Endothelial cell of umbilical vein (primary cell): ENCODE results near the gene LEO1. TPM values are rescaled to one million over a fixed set of nuclear protein-coding genes. Genes with fewer than 3 reads are reported as not detected.

ENCODE experiments used
- BruUV-seq: library from RNA; stranded (reverse); fragments of 400-500 nt; replicated peaks from 2 replicates; lab custom pipeline; 2021; lab: Mats Ljungman, UMichigan
- CTCF ChIA-PET: fragments of 300-600, 350-600 bp; sonication (Branson Sonifier 250); formaldehyde crosslinking; loops from one replicate; lab custom pipeline; 2021; ENCODE audit warnings: antibody characterized with exemption, inconsistent platforms; lab: Charles Lee
- POLR2A ChIA-PET: fragments of 300-600, 350-600 bp; sonication (Branson Sonifier 250); formaldehyde crosslinking; loops from one replicate; lab custom pipeline; 2021; ENCODE audit warnings: antibody characterized with exemption, inconsistent platforms; lab: Charles Lee
- DNase-seq: peaks from one replicate; pipeline ENCODE4 v3.0.0-alpha.2; 2011; ENCODE audit warnings: low read depth, low spot score
- FAIRE-seq: peaks from 2 replicates; lab custom pipeline; 2011; peaks lifted over from hg19 to GRCh38; lab: Jason Lieb, UNC
- H2AFZ ChIP-seq: 2 replicates; pipeline ENCODE4 v1.6.0; 2012; ENCODE audit warnings: low read depth, low read length, control low read depth, inconsistent platforms
- H3K27ac ChIP-seq: 2 replicates; pipeline ENCODE4 v1.5.1; 2011; ENCODE audit warnings: low read depth, mild to moderate bottlenecking, control low read depth, low read length, moderate library complexity; ENCODE audit not compliant: insufficient read depth
- H3K27me3 ChIP-seq, 2 experiments: 2 replicates each; pipeline versions ENCODE4 v1.6.0 to v1.6.1; 2011; ENCODE audit warnings: low read length in 2 of 2, mixed read lengths in 1 of 2; ENCODE audit not compliant: control insufficient read depth in 2 of 2, insufficient read depth in 2 of 2
- H3K36me3 ChIP-seq, 2 experiments: 2 replicates in 1 of 2; 3 replicates in 1 of 2; pipeline ENCODE4 v1.5.1; 2011; ENCODE audit warnings: low read length in 2 of 2, mild to moderate bottlenecking in 1 of 2, moderate library complexity in 1 of 2; ENCODE audit not compliant: control insufficient read depth in 2 of 2, insufficient read depth in 2 of 2; ENCODE audit errors: extremely low read depth in 1 of 2
- H3K4me1 ChIP-seq: 3 replicates; pipeline ENCODE4 v1.5.1; 2011; ENCODE audit warnings: mild to moderate bottlenecking, low read length; ENCODE audit not compliant: control insufficient read depth, insufficient read depth; ENCODE audit errors: extremely low read depth
- H3K4me2 ChIP-seq: 2 replicates; pipeline ENCODE4 v1.6.1; 2011; ENCODE audit warnings: low read length, control low read depth, mixed read lengths; ENCODE audit not compliant: insufficient read depth
- H3K4me3 ChIP-seq, 3 experiments: fragments of 200-600 bp in 1 of 3; sonication (generic), shearing (Covaris generic) in 1 of 3; replicated peaks in 1 of 3; 2 replicates each; pipeline ENCODE4 v1.5.1; 2011 to 2016; ENCODE audit warnings: control low read depth in 3 of 3, low read length in 3 of 3, mild to moderate bottlenecking in 2 of 3, inconsistent platforms in 1 of 3, low read depth in 1 of 3, moderate library complexity in 1 of 3; ENCODE audit not compliant: insufficient read depth in 1 of 3
- H3K79me2 ChIP-seq: 2 replicates; pipeline ENCODE4 v1.6.0; 2012; ENCODE audit warnings: low read length, inconsistent platforms; ENCODE audit not compliant: control insufficient read depth, insufficient read depth
- H3K9ac ChIP-seq: replicated peaks from 2 replicates; pipeline ENCODE3; 2011; ENCODE audit warnings: low read length, control low read depth; ENCODE audit not compliant: insufficient read depth; ENCODE audit errors: extremely low read depth
- H3K9me1 ChIP-seq: replicated peaks from 3 replicates; pipeline ENCODE4 v1.6.0; 2011; ENCODE audit warnings: mild to moderate bottlenecking, low read length; ENCODE audit not compliant: control insufficient read depth, insufficient read depth; ENCODE audit errors: extremely low read depth
- H3K9me3 ChIP-seq: replicated peaks from 2 replicates; pipeline ENCODE4 v1.5.1; 2012; ENCODE audit warnings: low read length, inconsistent platforms; ENCODE audit not compliant: control insufficient read depth, insufficient read depth
- H4K20me1 ChIP-seq: replicated peaks from 2 replicates; pipeline ENCODE3; 2011; ENCODE audit warnings: mild to moderate bottlenecking, low read length; ENCODE audit not compliant: control insufficient read depth, insufficient read depth; ENCODE audit errors: extremely low read depth
- FOS ChIP-seq: IDR thresholded peaks from 2 replicates; pipeline ENCODE4 v1.6.1; 2011; ENCODE audit warnings: mild to moderate bottlenecking, low read length, moderate library complexity, borderline replicate concordance; ENCODE audit not compliant: insufficient read depth
- GATA2 ChIP-seq: IDR thresholded peaks from 2 replicates; pipeline ENCODE4 v1.7.0; 2011; ENCODE audit warnings: low read depth, mild to moderate bottlenecking, moderate library complexity, mixed read lengths, low read length; ENCODE audit not compliant: insufficient read length, insufficient read depth
- MYC ChIP-seq: IDR thresholded peaks from one replicate; pipeline ENCODE4 v1.6.1; 2011; ENCODE audit warnings: mild to moderate bottlenecking, low read depth, low read length
- POLR2A ChIP-seq: IDR thresholded peaks from 2 replicates; pipeline ENCODE4 v1.6.1; 2012; ENCODE audit warnings: low read depth, mild to moderate bottlenecking, control low read depth, low read length
- POLR2AphosphoS5 ChIP-seq: IDR thresholded peaks from 2 replicates; pipeline ENCODE4 v1.6.1; 2012; ENCODE audit warnings: low read depth, mild to moderate bottlenecking, control low read depth, low read length, moderate library complexity; ENCODE audit not compliant: insufficient read depth
- dilution Hi-C: fragments of 300-500 bp; cut with MboI; formaldehyde crosslinking; loops from one replicate; pipeline ENCODE4 v1.15.0; 2019; ENCODE audit warnings: low sequenced_read_pairs; ENCODE audit not compliant: extremely low pct_ligation_motif_present
- intact Hi-C: fragments of 100-400 bp; cut with micrococcal nuclease; formaldehyde crosslinking; loops from one replicate; pipeline ENCODE4 v1.10.0; 2022
- polyA plus RNA-seq, 4 experiments: library from polyadenylated mRNA; depleted of rRNA in 3 of 4; stranded (reverse) in 3 of 4; unstranded in 1 of 4; fragments of >200 nt; gene quantifications; 2 replicates each; pipeline versions ENCODE4 v1.2.1 to v1.2.3, GENCODE V29; 2011 to 2012; ENCODE audit warnings: missing spikeins in 1 of 4
- total RNA-seq: library from RNA; stranded (reverse); gene quantifications from 2 replicates; pipeline ENCODE4 v1.2.3, GENCODE V29; 2021
- TF ChIP-seq, protein P1 (sequence below): IDR thresholded peaks from 2 replicates; pipeline ENCODE4 v1.6.1; 2011; ENCODE audit not compliant: insufficient read depth, insufficient read length
- TF ChIP-seq, protein P2 (sequence below), 2 donors: IDR thresholded peaks; 1 replicate in 1 of 2; 2 replicates in 1 of 2; pipeline ENCODE4 v1.5.1; 2011; ENCODE audit warnings: low read length in 2 of 2, mild to moderate bottlenecking in 2 of 2, moderate library complexity in 2 of 2, control low read depth in 1 of 2, inconsistent platforms in 1 of 2, low read depth in 1 of 2; ENCODE audit not compliant: insufficient read depth in 1 of 2; ENCODE audit errors: extremely low read depth in 1 of 2

Gene LEO1
- total and polyA plus RNA-seq, 2 donors (not counting 3 experiments of a cell fraction or from before 2014, with no cell fraction given): 1.3 to 28.0 TPM

DNA sequence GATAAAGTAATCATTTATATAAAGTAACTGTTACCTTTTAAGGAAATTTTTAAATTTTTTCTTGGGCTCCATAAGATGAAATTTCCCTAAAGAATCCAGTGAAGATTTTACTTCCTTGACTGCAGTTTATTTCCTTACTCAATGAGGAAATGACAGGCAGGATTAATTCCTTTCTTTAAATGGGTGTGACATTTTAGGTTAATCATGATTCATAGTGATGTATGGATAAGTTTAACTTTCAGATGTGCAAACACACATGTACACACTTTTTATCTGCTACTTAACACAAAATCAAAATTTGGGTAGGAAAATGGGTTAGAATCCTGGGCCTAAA, 11.2 kb upstream of the LEO1 start:
- no peak overlapping the region for H2AFZ ChIP-seq
- dilution Hi-C loops (no loop called here), intact Hi-C loops (loop anchor here (1.0 to 10.0 kb wide), 10 partner anchors 10 to 752 kb away; partner anchors contain the start of gene MAPK6)
- POLR2A ChIA-PET: no interaction called here
- no peaks in the 10 kb centered on the region for H3K9me1 ChIP-seq
- TF ChIP-seq POLR2A (no peak), GATA2 (no peak), FOS (peak; percentile 17)
- TF ChIP-seq, protein P1, sequence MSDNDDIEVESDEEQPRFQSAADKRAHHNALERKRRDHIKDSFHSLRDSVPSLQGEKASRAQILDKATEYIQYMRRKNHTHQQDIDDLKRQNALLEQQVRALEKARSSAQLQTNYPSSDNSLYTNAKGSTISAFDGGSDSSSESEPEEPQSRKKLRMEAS: no peak
- H3K36me3 ChIP-seq: no peaks in the 10 kb centered on the region
- peak; percentile 30 for DNase-seq
- H3K4me1 ChIP-seq: peaks cover 20% of the 10 kb centered on the region
- H3K4me3 ChIP-seq: no peak overlapping the region
- BruUV-seq: no TSS peak
- H3K9me3 ChIP-seq: no peaks in the 10 kb centered on the region
- no peaks in the 10 kb centered on the region for H3K27me3 ChIP-seq
- no peak for FAIRE-seq
- H3K27ac ChIP-seq: peak overlapping the region; percentile 96
- H3K4me2 ChIP-seq: peak overlapping the region; percentile 99
- H4K20me1 ChIP-seq: no peaks in the 10 kb centered on the region
- H3K9ac ChIP-seq: peak overlapping the region; percentile 94
- CTCF ChIA-PET: no interaction called here
- no peaks in the 10 kb centered on the region for H3K79me2 ChIP-seq

DNA sequence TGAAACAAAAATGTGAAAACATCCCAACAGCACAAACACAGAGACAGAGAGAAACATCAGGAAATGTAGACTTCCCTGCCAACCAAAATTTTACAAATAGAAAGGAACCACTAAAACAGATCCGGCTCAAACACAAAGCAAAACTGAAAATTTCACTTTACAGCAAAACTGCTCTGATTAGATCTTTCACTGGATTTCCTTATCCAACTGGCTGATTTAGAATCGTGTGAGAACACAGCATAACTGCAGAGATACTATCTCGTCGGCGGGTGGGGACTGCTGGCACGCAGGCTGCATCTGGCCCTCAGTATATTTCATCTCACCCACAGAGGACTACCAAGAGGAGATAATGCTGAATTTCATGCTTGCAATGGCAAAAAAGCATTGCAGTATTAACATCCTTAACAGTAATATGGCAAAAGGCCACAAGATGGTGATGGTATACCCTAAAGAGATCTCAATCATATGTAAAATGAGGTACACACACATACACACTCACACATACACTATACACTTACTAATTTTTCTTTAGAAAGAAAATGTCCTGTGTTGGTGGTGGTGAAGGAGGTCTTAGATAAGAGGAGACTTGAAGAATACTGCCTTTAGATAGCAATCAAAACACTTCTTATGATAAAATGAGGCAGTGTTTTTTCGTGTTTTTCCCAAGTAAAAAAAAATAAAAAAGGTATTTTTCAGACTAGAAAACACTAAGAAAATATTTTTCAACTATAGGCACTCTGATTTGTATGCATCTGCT, 10.6 kb upstream of the LEO1 start:
- dilution Hi-C loops (no loop called here), intact Hi-C loops (loop anchor here (1.0 to 10.0 kb wide), 10 partner anchors 10 to 753 kb away; partner anchors contain the start of gene MAPK6)
- BruUV-seq: TSS peak; percentile 92
- peak overlapping the region; percentile 96 for H3K27ac ChIP-seq
- peaks cover 20% of the 10 kb centered on the region for H3K4me1 ChIP-seq
- peak overlapping the region; percentile 100 for H2AFZ ChIP-seq
- ChIA-PET CTCF (interaction anchor here (1.0 to 3.5 kb wide), 8 partner anchors 10 to 245 kb away, joined by 4 to 52 read pairs (median 6); partner anchors contain the start of gene LEO1), POLR2A (interaction anchor here (1.2 to 2.1 kb wide), 2 partner anchors 11 to 38 kb away, joined by 4 to 16 read pairs; partner anchors contain the start of gene LEO1)
- peak overlapping the region; percentile 99 for H3K4me2 ChIP-seq
- H3K4me3 ChIP-seq: peak overlapping the region; percentile 5 to 77 (median 10)
- TF ChIP-seq GATA2: peak; percentile 90
- peak; percentile 38 for TF ChIP-seq POLR2A
- no peak for TF ChIP-seq MYC
- no peak for TF ChIP-seq POLR2AphosphoS5
- TF ChIP-seq, protein P2, sequence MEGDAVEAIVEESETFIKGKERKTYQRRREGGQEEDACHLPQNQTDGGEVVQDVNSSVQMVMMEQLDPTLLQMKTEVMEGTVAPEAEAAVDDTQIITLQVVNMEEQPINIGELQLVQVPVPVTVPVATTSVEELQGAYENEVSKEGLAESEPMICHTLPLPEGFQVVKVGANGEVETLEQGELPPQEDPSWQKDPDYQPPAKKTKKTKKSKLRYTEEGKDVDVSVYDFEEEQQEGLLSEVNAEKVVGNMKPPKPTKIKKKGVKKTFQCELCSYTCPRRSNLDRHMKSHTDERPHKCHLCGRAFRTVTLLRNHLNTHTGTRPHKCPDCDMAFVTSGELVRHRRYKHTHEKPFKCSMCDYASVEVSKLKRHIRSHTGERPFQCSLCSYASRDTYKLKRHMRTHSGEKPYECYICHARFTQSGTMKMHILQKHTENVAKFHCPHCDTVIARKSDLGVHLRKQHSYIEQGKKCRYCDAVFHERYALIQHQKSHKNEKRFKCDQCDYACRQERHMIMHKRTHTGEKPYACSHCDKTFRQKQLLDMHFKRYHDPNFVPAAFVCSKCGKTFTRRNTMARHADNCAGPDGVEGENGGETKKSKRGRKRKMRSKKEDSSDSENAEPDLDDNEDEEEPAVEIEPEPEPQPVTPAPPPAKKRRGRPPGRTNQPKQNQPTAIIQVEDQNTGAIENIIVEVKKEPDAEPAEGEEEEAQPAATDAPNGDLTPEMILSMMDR (IDR thresholded peaks at IDR 0.05; ENCODE audit: extremely low read depth in 1 of 2, insufficient read depth in 1 of 2, low read depth in 1 of 2, low read length in 2 of 2): peak in 1 of 2 donors; percentile 56
- no peaks in the 10 kb centered on the region for H4K20me1 ChIP-seq
- peak overlapping the region; percentile 94 for H3K9ac ChIP-seq
- no peaks in the 10 kb centered on the region for H3K9me3 ChIP-seq
- no peaks in the 10 kb centered on the region for H3K79me2 ChIP-seq
- no peaks in the 10 kb centered on the region for H3K36me3 ChIP-seq
- peak; percentile 82 for FAIRE-seq
- no peaks in the 10 kb centered on the region for H3K9me1 ChIP-seq
- DNase-seq: peak; percentile 94
- H3K27me3 ChIP-seq: no peaks in the 10 kb centered on the region
